NCI-H1092 (cell line): ENCODE results near the gene CNPY1.

Experiments
- DNase-seq: peaks from one replicate; lab custom pipeline; 2025; lab: John Stamatoyannopoulos, UW

CNPY1 gene

DNA sequence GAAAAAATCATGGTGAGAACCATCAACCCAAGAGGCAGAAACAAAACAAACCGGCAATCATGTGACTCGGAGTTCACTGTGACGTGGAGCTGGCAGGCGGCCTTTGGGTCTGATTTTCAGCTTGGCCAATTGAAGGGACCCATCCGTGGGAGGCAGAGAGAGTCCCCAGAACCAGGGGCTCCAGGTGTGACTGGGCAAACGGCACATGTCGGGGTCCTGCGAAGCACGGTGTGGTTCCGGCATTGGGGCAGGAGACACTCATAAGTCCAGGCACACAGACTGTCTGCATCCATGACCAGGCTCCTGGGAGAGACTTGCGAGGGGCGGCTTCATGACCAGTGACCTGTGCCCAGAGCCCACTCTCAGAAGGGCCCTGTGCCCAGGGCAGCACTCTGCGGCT lies 12.6 kb upstream of the CNPY1 start:
- no peak for DNase-seq

DNA sequence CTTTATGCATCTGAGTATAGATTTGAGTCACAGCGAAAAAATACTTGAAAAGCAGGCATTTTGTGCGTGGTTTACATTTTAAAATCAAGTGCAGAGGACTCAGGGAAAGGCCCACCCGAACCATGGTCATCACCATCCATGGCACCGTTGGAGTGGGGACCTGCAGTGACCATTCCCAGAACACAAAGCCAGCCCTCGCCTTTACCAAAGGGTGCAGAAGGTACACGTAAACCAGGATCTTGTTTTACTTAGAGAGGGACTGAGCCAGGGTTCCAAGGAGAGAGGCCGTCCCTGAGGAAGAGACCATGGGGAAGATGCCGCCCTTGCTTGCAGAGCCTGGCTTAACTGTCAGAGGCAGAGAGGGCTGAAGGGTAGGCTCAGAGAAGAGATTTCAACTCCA lies 12.0 kb upstream of the CNPY1 start:
- no peak for DNase-seq

DNA sequence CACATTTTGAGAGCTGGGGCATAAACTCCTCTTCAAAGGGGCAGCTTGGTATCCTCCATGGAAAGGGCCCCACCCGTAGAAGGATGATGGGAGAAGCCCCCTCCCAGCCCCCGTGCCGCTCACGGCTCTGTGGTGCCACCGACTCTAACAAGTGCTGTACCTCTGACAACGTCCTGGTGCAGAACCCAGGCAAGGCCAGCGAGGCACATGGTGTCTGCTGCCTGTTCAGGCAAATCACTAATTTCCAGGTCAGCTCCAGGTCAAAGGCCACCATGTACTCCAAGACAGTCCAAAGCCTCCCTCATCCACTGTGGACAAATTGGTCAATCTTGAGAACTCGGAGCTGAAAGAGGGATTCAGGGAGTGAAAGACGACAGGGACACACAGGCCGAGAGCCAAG lies 11.4 kb upstream of the CNPY1 start:
- no peak for DNase-seq

DNA sequence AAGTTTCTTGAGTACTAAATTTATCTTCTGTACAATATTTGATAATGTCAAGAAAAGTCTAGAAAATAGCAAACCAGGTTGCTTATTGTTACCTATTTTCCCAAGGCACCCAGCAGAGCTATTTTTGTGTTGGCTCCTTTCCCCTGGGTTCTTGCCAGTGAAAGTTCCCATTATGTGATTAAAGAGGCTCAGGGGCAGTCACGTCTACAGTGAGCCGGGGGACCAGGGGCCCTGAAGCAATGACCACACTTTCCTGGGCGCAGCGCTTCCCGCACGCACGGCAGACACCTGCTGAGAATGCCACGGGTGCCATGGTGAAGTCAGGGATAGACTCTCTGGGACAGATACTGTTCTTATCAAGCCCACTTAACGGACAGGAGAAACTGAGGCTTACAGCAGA lies 10.4 kb upstream of the CNPY1 start:
- DNase-seq = no peak

DNA sequence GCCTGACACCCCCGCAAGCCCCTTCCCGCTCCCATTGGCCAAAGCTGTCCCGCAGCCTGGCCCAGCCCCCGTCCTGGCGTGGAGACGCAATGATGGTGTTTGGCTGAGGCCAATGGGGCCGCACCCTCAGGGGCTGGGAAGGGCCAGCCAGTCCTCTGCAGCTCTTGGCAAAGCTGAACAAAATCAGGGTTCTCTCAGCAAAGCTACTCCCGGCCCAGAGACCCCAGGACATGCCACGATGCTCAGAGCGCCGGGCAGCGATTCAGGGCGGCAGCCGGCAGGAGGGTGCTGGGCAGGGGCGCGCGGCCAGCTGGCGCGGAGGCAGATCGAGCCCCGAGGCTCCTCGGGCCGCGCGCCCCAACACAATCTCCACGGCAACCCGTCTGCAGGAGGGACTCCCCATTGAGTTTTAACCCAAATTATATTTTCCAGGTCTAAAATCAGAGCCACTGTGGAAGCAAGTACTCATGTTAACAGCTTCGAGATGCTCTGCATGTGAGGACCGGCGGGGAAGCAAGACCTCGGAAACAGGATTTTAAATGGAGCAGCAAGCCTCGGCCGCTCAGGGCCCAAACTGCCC lies 8.8 kb upstream of the CNPY1 start:
- DNase-seq = no peak

DNA sequence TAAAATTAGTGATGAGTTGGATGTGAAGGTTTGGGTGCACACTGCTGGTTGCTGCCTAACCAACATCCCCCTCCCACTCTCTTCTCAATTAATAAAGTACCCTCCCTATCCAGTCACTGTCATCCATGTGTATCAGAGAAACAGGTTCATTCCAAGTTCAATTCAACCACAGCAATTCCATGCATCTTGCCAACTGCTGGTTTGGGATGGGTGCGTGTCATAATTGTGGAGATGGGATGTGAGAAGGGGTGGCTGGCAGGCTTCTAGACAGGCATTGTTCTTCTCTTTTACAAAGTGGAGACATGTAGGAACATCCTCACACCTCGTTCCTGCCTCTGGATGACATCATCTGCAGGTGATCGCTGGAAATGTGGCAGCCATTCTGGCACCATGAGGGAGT lies 7.5 kb upstream of the CNPY1 start:
- no peak for DNase-seq

DNA sequence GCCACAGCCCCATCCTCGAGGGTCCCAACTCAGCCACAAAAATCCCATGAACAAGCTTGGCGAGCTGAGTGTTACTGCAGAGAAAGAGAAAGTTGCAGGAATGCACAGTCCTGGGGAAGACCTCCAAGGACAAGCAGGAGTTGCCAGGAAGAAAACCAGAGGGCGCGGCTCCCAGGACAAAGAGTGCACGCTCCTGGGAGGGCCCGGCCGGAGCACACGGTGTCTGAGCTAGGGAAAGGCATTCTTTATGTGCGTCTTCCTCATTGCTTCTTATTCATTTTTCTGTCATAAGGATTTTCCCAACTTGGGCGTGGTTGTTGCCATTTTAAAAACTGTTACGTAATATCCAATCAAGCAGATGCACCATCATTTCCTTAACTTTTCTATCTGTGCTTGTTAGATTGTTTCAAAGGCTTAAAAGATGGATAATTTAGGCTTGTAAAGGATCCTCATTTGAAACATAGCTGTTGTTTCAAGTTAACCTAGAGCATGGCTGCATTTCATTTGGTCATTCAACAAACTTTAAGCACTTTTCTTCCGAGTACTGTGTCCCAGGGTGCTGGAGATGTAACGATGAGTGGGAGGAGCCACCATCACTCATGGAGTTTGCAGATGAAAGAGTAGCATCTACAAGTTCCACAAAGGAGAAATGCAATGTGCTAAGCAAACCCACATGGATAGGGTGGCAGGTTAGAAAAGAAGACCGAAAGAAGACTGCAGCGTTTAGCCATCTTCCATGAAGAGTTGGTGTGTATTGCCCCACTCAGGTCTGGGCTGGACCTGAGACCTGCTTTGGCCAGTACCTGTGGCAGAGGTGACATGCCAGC lies 5.6 kb upstream of the CNPY1 start:
- no peak for DNase-seq

DNA sequence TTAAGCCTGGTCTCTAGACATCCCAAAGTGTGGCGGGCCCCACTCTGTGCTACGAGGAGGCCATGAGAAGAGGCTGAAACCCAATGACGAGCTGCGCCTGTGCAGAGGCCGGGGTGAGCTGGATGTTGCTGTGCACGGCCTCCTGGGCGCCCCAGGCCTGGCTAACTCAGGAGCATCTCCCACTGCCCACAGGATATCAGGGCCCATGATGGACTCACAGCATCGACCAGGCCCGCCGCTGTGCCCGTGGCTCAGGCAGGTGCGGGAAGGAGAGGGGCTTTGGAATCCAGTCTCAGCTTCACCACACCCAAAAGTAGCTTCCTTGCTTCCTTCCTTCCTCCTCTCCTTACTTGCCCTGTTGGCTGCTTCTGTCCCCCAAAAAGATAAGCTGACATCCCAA lies 4.6 kb upstream of the CNPY1 start:
- no peak for DNase-seq

DNA sequence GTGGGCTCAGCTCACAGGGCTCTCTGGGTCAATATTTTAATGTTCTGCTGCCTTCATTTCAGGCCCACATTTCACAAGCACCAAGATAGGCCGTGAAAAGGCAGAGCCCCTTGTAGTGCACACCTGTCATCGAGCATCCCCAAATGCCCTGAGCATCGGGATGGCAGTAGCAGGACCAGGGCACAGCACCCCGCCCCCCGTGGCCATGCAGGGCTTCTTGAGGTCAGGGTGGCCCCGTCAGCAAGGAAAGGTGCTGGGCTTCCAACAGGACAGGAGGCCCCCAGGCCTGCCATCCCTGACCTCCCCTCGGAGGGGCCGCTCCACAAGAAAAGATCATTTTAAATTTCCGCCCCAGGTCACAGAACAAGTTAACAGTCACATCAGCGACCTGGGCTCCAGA lies 2.9 kb upstream of the CNPY1 start:
- no peak for DNase-seq

DNA sequence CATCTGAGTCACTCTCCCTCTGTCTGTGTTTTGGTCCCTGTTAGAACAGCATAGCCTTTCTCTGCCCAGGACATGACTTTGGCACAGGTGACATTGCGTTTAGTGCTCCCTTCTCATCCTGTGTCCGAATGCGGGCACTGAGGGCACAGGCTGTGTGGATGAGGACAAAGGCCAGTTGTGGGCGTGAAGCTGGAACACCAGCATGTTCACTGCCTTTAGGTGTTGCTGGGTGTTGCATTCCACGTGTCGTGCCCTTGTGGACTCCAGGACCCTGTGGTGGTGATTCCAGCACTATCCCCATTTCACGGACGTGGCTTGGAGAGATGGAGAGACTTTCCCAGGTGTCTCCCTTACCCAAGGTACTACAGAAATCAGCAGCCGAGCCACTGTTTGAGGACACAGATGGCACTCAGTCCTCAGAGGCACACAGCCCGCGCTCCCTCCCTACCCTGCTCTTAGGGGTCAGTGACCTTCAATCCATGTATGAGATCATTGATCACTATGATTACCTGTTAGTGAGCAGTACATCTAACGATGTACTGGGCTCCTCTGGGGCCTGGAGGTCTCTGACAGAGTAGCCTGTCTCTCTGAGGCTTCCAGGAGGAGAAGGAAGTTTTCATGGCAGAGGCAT lies 917 bp upstream of the CNPY1 start:
- no peak for DNase-seq

DNA sequence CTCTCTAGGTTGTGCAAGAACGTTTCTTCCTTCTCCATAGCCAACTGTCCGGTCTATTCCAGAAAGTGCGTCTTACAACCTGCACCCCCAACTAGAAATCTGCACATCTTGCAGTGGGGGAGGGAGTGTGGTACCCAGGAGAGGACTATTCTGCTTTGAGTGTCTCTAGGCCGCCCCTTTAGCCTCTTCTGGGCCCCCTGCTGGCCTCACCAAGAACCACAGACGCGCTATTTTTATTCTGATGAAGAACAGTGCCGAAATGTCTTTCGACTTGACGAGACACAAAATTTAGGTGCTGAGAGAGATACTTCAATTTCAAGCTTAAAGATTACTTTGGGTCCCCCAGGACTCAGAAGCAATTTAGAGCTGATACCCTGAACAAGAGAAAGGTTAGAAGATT lies 1.0 kb downstream of the CNPY1 start:
- no peak for DNase-seq

DNA sequence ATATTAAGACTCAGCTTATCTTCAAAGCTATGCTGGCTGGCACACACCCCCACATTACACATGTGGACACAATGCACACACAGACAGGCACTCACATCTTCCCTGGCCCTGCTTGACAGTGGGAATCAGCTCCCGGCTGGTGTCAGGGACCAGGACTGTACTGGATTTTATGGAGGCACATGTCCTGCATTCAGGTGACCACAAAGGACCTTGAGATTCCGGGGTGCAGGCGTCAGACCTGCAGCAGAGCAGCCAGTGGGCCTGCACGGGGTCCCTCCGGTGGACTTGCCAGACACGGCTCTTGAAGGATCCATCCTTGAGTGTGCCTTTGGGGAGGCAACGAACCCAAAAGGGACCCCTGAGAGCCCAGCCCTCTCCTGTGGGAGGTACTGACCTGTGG lies 1.9 kb downstream of the CNPY1 start:
- DNase-seq = no peak

DNA sequence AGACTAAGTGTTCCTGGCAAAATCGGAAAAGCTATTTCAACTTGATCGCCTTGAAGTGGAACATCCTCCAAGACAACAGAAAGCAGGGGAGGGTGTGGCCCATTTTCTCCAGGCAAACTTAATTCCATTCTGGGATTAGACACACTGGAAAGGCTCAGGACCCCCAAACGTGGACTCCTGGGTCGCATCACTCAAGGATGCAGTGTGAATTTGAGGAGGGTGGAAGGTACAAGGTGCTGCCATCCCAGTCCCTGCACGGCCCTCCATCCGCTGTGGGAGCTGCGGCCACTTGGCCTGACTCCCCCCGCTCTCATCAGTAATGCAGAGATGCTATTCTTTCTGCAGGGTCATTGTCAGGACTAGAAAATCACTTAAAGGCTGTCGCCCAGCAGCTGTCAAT lies 2.4 kb downstream of the CNPY1 start:
- DNase-seq = no peak

DNA sequence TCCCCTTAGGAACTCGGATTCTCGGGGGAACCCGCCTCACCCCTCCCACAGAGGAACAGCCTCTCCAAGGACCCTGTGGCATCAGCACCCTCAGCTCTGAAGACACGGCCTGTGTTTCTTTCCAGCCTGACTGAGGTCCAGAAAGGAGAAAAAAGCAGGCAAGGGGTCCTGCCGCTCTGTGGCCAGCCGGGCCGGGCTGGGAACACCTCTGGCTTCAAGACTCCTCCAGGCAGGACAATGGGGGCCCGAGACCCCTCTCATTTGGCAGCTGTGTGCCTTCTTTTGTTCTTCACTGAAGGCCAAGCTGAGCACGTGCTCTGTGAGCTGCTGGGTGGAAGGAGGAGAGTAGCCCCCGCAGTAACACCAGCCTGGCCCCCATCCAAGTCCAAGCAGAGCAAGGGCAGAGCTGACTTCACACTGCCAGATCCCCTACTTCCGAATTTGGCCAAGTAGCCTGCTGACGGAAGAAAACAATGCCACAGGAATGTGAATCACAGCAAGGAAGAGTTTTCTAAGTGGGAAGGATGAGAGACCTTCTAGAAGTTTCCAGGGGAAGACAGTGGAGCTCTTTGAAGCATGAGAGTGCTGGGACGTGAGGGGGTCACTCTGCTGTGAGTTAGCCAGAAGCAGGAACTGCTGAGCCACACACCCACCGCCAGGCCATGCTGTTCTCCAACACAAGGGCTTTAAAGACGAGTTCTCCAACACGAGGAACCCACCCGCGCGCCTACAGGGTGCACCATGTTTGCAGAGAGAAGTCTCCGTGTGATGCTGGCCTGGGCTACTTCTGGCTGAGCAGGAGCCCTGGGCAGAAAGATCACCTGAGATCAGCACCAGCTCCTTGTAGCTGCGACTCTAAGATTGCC lies 3.1 kb downstream of the CNPY1 start:
- no peak for DNase-seq

DNA sequence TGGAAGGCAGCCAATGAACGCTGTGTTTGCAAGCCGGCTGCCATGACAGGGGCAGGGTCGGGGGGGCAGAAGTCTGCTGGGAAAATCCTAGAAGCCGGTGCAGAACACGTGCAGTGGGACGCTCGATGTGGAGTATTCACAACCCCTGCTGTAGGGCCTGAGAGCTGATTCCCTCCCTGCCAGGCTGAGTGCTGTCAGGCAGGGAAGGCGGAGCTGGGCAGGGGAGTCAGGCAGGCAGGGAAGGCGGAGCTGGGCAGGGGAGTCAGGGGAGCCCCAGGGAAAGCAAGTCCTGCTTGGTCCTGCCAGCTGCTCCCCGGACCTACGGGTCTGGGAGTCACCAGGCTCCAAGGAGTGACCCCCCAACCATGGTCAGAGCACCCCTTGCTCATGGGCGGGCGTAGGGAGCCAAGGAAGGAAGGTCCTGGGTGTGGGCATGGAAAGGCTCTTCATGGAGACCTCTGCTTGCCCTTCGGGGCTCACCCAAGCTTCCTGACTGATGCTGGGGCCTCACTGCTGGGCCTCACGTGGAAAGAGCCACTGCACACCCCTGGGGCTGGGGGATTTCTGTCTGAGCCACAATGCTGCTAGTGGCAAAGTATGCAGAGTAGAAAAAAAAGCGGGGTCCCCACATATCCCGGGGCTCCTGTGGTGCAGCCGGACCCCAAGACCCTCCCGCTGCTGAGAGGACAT lies 4.2 kb downstream of the CNPY1 start:
- DNase-seq = no peak

DNA sequence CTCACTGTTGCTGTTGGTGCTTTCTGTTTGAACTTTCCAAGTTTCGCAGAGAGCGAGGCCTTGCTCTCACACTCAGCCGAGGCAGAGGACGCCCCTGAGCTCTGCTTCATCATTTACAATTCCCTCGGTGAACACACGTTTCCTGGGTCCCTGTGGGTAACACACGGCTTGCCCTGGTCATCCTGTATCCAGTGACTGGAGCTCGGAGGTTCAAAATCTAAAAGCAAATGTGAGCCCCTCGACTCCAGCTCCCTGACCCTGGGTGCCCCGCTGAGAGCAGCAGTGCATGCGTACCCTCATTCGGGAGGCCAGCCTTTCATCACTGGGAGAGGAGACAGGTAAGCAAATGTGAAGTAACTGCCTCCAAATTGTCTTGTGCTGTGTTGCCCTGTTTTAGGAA lies 5.8 kb downstream of the CNPY1 start:
- no peak for DNase-seq

DNA sequence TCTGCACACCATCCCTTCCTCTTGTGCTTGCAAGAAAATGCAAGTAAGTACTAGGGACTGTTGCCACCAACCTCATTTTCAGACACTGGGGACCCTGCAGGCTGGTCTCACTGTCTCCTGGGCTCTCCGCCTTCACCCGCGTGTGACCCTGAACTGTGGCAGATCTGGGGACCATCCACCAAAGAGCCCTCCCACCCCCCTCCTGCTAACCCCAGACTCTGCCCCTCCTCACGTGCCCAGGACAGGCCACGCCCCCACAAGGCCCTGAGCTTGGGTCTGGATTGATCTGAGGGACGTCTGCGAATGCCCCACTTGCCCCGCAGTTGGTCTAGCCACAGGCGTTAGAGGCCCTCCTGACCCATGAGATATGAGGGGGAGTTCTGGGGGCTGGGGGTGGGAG lies 8.1 kb downstream of the CNPY1 start:
- DNase-seq = no peak

DNA sequence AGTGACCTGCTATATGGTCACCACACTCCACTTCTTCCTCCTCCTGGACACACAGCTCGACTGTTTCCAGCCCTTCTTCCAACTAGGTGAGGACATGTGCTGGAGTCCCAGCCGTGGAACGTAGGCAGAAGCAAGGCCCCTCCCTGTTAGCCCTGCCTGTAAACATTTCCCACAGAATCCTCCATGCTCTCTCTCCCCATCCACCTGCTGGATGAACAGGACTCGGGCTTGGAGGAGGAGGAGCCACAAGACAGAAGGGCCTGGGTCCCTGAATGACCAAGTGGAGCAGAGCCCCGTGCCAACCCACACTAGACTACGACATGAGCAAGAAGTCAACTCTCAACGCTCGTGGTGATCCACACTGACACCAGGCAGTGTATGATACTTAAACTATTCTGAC lies 9.9 kb downstream of the CNPY1 start:
- no peak for DNase-seq

DNA sequence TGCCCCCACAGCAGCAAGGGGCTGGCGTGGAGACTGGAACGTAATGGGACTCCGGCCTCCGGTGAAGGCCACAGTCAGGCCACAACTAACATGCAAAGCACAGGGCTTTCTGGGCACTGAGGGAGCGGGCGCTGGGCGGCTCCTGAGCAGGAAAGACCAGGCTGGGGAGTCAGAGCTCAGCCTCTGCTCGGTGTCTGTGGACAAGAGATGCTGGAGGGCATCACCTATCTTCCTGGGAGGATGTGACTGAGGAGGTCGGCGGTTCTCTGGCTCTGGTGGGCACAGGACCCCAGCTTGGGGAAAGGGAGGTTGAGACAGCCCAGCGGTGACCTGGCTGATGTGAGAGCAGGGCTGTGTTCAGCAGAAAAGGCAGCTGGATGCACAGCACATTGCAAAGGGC lies 11.7 kb downstream of the CNPY1 start:
- no peak for DNase-seq

DNA sequence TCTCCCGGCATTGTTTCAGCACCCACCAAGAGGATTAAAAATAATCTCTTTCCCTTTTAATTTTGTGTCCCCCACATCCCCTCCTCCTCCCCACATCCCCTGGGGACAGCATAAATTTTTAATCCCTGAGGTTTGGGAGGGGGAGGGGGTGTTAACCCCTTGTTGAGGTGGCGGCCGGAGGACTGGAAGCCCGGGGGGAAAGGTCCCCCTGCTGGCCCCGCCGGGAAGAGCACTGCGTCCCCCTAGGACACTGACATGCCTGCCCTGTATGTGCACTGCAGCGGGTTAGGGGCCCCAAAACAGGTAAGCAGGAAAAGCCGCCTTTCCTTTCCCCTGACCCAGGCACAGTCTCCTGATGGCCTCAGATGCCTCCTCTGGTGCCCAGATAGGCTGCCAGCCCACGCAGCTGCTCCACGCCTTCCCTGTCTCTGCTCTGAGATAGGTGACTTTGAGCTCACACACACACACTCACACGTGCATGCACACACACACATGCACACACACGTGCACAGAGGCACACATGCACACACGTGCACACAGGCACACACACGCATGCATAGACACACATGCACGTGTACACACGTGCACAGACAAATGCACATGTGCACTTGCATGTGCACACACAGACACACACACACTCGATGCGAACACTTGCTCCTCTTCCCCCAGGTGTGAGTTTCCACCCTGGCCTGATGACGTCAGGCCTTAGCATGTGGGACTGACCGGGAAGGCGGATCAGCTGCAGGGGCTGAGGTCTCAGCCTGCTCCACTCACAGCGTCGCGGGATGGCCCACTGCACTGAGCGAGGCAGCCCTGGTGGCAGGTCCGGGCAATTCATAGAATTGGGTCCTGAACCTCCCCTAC lies 12.3 kb downstream of the CNPY1 start:
- peak; percentile 74 for DNase-seq
